GM06990 (cell line): Measurements from ENCODE around the gene FAM131A.

Experiments used
- DNase-seq: peaks from one replicate; pipeline ENCODE4 v3.0.0-alpha.2; 2011; ENCODE audit not compliant: insufficient read length; ENCODE audit errors: extremely low read depth
- H3K27me3 ChIP-seq: replicated peaks from 2 replicates; pipeline ENCODE4 v1.6.0; 2011; ENCODE audit warnings: low read length; ENCODE audit not compliant: control insufficient read depth, insufficient read depth
- H3K36me3 ChIP-seq: 2 replicates; pipeline ENCODE4 v1.5.1; 2011; ENCODE audit warnings: low read length; ENCODE audit not compliant: control insufficient read depth, insufficient read depth
- H3K4me3 ChIP-seq: replicated peaks from 2 replicates; pipeline ENCODE4 v1.5.1; 2011; ENCODE audit warnings: low read depth, mild to moderate bottlenecking, control low read depth, low read length
- TF ChIP-seq, protein P1 (sequence below): IDR thresholded peaks from 2 replicates; pipeline ENCODE4 v1.5.1; 2011; ENCODE audit warnings: low read length, control low read depth, mild to moderate bottlenecking, inconsistent platforms; ENCODE audit not compliant: insufficient read depth, poor library complexity, severe bottlenecking

Gene FAM131A

DNA sequence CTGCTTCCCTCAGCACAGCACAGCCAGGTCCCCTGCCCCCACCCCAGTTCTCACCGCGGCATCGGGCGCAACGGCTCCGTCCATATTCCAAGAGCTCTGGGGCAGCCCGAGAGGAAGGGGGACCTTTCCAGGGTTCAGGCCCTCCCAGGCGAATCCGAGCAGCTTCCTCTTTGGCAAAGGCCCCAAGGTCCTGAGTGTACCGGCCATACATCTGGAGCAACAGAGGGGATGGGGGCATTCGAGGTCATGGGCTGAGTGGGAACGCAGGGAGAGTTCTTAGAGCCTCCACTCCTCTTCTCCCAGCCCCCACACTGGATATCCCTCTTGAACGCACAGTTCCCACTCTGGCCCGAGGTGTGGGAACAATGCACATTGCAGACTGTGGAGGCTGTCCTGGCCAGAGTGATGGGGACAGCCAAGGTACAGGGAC, 21.5 kb downstream of the FAM131A start:
- Histone ChIP-seq H3K36me3 (no peaks in the 10 kb centered on the region), H3K4me3 (no peak overlapping the region), H3K27me3 (no peaks in the 10 kb centered on the region; the same call in 1 of the 2 replicates)
- TF ChIP-seq, protein P1, sequence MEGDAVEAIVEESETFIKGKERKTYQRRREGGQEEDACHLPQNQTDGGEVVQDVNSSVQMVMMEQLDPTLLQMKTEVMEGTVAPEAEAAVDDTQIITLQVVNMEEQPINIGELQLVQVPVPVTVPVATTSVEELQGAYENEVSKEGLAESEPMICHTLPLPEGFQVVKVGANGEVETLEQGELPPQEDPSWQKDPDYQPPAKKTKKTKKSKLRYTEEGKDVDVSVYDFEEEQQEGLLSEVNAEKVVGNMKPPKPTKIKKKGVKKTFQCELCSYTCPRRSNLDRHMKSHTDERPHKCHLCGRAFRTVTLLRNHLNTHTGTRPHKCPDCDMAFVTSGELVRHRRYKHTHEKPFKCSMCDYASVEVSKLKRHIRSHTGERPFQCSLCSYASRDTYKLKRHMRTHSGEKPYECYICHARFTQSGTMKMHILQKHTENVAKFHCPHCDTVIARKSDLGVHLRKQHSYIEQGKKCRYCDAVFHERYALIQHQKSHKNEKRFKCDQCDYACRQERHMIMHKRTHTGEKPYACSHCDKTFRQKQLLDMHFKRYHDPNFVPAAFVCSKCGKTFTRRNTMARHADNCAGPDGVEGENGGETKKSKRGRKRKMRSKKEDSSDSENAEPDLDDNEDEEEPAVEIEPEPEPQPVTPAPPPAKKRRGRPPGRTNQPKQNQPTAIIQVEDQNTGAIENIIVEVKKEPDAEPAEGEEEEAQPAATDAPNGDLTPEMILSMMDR: no peak
- no peak for DNase-seq

DNA sequence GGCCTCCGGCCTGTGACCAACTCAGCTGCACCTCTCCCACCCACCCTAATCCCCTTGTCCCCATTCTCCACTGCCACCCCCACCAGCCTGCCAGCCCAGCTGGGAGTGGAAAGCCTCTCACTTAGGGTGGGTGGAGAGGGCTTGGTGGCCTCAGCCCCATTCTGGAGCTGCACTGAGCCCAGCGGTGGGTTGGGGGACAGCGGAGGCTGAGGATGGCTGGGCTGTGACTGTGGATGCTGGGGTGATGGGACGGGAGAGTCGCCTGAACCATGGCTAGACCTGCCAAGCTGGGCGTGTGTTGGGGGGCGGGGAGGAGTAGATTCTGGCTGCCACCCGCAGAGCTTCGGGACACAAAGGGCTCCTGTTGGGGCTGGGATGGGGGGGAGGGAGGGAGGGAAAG, 22.2 kb downstream of the FAM131A start:
- DNase-seq: no peak
- TF ChIP-seq, protein P1: no peak
- H3K36me3 ChIP-seq: no peaks in the 10 kb centered on the region
- H3K27me3 ChIP-seq: no peaks in the 10 kb centered on the region; the same call in 1 of the 2 replicates
- H3K4me3 ChIP-seq: no peak overlapping the region

DNA sequence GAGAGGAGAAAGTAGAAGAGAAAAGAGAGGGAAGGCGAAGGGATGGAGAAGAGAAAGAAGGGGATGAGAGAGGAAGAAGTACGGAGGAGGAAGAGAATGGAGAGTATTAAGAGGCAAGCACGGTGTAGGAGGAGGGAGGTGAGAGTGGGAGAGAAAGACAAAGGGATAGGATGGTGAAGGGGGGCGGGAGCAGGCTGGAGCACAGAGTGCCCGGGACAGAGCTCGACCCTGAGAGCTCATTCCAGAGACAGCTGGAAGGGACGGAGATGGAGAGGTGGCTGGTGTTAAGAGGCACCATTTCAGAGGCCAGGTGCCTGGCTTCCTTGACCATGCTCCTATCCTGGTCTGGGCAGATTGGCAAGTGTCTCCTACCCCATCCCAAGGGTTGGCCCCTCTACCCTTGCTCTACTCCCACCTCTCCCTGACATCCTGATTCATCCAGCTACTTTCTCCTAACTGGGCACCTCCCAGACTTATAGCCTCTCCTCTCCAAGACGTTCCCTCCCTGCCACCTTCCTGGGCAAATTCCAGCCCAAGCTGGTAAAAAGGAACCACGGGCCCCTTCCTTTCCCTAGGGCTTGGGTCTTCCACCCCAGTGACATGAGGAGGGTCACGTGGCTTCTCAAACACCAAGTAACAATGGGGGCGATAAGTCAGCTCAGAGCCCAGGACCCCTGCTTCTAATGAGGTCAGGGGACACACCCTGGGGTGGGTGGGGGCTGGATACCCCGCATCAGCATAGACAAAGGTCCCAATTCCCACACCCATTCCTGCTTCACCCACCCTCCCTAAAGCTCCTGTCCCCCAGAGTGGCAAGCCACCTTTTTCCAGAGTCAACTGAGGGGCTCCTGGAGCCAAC, 22.9 kb downstream of the FAM131A start:
- Histone ChIP-seq H3K4me3 (no peak overlapping the region), H3K27me3 (no peaks in the 10 kb centered on the region; the same call in 1 of the 2 replicates), H3K36me3 (no peaks in the 10 kb centered on the region; the same call in 1 of the 2 replicates)
- DNase-seq: no peak
- TF ChIP-seq, protein P1: no peak

DNA sequence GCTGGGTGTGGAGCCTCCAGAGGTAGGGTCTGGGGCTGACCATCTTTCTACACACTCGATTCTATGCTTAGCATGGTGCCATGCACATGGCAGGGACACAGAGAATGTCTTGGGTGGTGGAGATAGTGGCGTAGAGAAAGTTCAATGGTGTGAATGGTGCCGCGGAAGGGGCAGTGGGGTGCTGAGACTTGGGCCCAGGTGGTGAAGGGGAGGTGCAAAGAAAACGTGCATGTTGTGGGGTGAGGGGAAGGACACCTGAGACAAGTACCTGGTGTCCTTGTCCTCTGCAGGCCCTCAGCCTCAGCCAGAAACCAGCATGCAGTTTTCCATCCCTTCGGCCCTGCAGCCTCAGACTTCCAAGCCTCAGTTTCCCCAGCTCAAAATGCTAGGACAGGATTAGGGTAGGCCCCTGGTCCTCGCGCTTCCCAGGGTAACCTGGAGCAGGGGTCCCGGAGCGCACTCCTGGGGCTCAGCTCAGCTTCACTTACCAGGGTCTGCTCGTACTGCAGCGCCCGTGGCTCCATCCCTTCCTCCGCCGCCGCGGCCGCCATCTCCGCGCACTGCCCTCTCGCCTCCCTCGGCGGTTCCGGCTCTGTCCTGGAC, 23.6 kb downstream of the FAM131A start:
- Histone ChIP-seq H3K27me3 (no peaks in the 10 kb centered on the region; the same call in 1 of the 2 replicates), H3K4me3 (peak overlapping the region; percentile 95), H3K36me3 (peaks cover 2% of the 10 kb centered on the region; the same call in 1 of the 2 replicates)
- TF ChIP-seq, protein P1: no peak
- no peak for DNase-seq

DNA sequence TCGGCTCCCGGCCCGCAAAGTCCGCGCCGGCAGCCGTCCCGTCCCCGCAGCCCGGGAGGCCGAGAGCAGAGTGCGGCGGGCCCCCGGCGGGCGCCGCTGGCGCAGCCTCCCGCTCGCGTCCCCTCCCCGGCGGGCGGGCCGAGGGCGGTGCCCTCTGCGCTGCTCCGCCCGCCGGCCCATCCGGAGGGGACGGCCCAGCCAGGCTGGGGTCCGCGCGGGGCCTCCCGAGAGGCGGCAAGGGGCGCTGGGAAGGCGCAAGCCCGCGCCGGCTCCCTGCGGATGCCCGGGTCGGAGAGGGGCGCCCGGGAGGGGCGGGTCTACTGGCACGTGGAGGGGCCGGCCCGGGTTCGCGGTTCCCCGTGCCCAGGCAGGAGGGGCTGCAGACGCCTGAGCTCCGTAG, 24.1 kb downstream of the FAM131A start, which contains the start of the genes CLCN2 and POLR2H:
Gene CLCN2 (minus strand): TSS at position 74 of the 400 bp plus-strand sequence. CDS start 126 bp downstream, outside the sequence.
Gene POLR2H (plus strand): TSS at position 179 of the 400 bp plus-strand sequence. CDS start 1,783 bp downstream, outside the sequence.
- Histone ChIP-seq H3K27me3 (no peaks in the 10 kb centered on the region; the same call in 1 of the 2 replicates), H3K4me3 (peak within 1 kb of the TSS; percentile 95), H3K36me3 (peaks cover 2% of the 10 kb centered on the region; the same call in 1 of the 2 replicates)
- TF ChIP-seq, protein P1: no peak
- peak; percentile 65 for DNase-seq
